D721Med (cell line): ENCODE results near the gene SPATA18.
A peak's percentile ranks its signal among the peaks of the same experiment; 100 is the strongest.

Experiments
- DNase-seq: peaks from one replicate; pipeline ENCODE4 v3.0.0; 2011; ENCODE audit warnings: low spot score; ENCODE audit not compliant: insufficient read length
- FAIRE-seq: peaks from 2 replicates; lab custom pipeline; 2011; peaks lifted over from hg19 to GRCh38; lab: Jason Lieb, UNC
- CTCF ChIP-seq: IDR thresholded peaks from 2 replicates; pipeline ENCODE4 v1.5.1; 2012; ENCODE audit warnings: mild to moderate bottlenecking, control low read depth; ENCODE audit not compliant: insufficient read depth; ENCODE audit errors: missing control alignments

Gene SPATA18

GRCh38 chr4:52094376-52095145, 43.5 kb downstream of the SPATA18 start:
- DNase-seq (no peak), FAIRE-seq (no peak)
- no peak for TF ChIP-seq CTCF

GRCh38 chr4:52095374-52095773, 44.3 kb downstream of the SPATA18 start:
- DNase-seq (no peak), FAIRE-seq (no peak)
- TF ChIP-seq CTCF: no peak

- FAIRE-seq: no peak
- no peak for DNase-seq
- no peak for TF ChIP-seq CTCF
Observed at GRCh38 chr4:52096048-52096447, 44.9 kb downstream of the SPATA18 start.

- no peak for DNase-seq
- no peak for FAIRE-seq
- TF ChIP-seq CTCF: no peak
Observed at GRCh38 chr4:52098618-52099017, 47.5 kb downstream of the SPATA18 start.

GRCh38 chr4:52099860-52100461, 48.9 kb downstream of the SPATA18 start:
- no peak for FAIRE-seq
- no peak for TF ChIP-seq CTCF
- DNase-seq: no peak

- no peak for FAIRE-seq
- TF ChIP-seq CTCF: no peak
- DNase-seq: no peak
Observed at GRCh38 chr4:52102587-52102986, 51.5 kb downstream of the SPATA18 start.

- DNase-seq (no peak), FAIRE-seq (no peak)
- TF ChIP-seq CTCF: peak; percentile 29
Observed at GRCh38 chr4:52103319-52103718, 52.2 kb downstream of the SPATA18 start.
